Activated CD4-positive, alpha-beta T cell treated with anti-CD3 and anti-CD28 coated beads, Interleukin-2, amount 50 U/mL, for 16 hours (primary cell): ENCODE results near the gene COL13A1.
A peak's percentile ranks its signal among the peaks of the same experiment; 100 is the strongest.

Experiments used
- DNase-seq: peaks from one replicate; pipeline ENCODE4 v3.0.0-alpha.2; 2020

The COL13A1 gene

DNA sequence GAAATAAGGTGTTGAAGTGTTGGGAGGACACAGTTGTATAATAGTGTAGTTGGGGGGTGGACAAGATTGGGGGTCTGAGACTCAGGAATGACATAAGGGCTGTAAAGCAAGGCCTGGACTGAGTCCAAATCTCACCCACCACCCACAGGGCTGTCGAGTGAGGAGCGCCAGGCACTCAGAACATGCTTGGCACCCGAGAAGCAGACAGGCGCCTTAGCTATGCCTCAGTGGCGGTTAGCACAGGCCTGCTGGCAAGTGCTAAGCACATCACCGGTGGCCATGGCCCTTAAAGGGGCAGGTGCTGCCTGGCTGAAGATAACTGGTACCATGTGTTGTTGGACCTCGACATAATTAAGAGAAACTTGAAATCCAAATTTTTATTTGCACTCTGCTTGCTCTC lies 90.7 kb downstream of the COL13A1 start:
- DNase-seq = no peak

DNA sequence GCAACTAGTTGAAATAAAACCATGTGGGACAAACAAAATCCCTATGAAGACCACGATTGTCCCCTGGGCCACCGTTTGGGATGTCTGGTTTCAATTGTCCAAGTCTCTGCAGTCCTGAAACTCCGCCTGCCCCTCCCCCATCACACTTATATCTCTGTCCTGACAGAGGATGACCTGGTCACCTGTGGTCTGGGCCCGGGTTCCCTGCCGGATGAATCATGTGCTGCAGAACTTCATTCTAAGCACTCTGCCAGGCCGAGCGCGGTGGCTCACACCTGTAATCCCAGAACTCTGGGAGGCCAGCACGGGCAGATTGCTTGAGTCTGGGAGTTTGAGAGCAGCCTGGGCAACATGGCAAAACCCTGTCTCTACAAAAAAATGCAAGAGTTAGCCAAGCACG lies 91.1 kb downstream of the COL13A1 start:
- DNase-seq = no peak

DNA sequence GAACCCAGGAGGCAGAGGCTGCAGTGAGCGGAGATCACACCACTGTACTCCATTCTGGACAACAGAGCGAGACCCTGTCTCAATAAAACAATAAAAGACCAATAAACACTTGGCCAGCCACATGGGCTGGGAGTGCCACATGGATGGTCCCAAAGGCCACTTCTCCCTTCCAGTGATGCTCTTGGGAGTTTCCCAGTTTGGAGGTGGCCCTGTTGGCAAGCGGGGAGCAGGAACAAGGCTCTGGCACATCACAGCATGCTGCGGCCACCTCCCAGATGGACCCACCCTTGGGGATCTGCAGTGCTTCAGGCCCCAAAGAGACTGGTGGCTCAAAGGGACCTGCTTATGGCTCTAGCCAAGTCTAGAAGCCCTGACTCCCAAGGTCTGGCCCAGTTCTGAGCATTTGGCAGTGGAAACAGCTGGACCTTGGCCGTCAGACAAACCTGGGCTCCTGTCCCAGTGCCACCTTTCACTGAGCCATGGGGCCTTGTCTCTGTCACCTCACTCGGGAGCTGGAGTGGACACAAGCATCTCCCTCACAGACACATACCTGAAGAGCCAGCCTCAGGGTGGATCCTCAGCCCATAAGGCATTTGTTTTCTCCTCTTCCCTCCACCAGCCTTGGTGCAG lies 91.7 kb downstream of the COL13A1 start:
- DNase-seq = no peak

DNA sequence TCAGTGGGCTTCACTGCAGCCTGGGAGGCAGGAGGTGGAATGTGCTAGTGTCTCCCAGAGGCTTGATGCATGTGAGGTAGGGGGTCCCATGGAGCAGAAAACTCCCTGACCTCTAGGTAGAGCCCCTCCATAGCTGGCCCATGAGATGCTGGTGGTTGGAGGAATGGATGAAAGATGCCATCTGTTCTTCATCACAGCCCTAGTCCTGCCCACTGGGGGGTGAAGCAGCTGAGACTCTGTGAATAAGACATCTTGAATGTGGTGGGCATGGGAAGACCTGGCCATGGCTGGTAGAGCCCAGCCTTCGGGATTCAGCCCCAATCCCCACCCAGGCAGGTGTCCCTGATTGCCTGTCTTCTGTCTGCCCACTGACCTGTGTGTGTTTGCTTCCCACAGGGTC lies 92.5 kb downstream of the COL13A1 start:
- no peak for DNase-seq

DNA sequence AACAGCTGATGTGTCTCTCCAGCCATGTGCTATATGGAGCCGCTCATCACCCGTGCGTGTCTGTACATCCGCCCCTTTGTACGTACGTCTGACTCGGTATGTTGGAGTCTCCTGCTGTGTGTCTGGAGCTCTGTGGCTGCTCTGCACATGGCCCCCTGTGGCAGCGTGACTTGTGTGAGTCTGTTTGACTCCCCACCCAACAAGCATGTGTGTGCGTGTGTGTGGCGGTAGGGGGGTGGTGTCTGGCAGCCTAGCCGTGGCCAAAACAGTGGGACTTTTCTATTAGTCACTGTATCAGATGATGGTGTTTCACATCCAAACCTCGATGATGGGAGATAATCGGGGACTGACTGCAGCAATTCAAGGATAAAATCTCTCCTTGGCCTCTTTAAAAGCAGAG lies 94.1 kb downstream of the COL13A1 start:
- DNase-seq = no peak

DNA sequence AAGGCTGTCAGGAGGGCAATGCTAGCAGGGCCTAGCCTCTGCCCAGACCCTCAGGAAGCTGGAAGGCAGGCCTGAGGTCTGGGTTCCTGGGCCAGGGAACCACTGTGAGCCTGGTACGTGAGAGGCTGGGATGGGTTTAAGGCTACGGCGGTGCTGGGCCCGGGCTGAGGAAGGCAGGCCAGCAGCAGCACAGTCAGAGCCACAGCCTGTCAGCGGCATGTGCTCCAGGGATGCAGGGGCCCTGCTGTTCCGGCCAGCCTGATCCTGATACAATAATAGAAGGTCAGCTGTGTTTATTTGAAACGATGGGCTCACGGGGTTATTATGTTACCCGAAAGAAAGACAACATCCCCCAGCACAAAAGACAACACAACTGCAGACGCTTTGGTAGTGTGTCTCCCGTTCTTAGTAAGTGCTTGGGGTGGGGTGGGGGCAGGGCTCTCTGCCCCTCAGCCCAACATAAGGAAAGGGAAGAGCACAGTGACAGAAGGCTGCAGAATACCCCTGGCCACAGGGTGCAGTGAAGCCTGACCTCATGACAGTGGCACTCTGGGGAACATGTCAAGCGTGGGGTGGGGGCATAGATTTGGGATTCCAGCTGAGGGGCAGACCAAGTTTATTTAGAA lies 95.0 kb downstream of the COL13A1 start:
- DNase-seq = no peak

DNA sequence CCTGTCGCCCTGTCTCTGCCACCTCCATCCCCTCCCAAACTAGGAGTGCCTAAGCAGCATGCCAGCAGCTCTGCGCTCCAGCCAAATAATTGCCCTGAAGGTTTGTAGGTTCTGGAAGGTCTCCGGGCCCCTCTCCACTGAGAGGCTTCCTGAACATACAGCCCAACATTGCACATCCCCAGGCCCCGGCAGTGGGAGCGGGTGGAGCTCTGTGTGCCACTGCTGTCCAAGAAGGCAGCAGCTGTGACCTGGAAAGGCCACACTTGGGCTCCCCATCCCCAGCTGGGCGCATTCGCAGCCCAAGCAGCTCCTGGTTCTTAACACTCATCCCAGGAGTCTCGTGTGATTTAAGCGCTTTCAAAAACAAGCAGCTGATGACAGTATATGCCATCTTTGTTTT lies 95.7 kb downstream of the COL13A1 start:
- no peak for DNase-seq

DNA sequence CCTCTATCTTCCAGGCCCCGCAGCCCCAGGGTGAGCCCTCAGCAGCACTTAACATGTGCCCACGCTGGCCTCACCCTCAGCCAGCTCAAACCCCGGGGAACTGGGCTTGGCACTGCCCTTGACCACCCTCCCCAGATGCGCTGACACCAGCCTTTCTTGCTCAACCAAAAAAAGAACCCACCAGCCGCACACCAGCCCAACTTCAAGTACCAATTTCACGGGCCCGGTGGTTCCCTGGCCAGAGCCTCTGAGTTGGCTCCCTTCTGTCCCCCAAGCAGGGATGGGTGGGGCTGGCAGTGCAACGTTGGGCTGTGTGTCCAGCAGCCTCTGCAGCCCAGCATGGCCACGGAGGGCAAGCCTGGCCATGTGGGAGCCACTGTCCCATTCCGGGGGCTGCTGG lies 96.3 kb downstream of the COL13A1 start:
- no peak for DNase-seq

DNA sequence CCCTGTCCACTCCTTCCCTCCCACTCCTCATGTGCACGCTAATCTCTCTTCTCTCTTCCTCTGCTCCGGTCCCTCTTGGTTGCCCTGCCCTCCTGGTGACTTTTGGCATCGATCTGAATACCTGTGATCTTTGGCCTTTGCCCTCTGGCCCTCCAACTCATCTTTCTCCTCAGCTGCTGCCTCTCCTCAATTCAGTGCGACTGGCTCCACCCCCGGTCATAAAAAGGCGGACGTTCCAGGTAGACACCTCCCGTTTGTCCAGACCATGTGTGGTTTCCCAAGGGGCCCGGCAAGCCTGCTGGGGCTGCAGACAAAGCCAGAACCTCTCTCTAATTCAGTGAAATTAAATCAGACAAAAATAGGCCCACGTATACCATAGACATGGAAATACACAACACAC lies 96.8 kb downstream of the COL13A1 start:
- DNase-seq = no peak

DNA sequence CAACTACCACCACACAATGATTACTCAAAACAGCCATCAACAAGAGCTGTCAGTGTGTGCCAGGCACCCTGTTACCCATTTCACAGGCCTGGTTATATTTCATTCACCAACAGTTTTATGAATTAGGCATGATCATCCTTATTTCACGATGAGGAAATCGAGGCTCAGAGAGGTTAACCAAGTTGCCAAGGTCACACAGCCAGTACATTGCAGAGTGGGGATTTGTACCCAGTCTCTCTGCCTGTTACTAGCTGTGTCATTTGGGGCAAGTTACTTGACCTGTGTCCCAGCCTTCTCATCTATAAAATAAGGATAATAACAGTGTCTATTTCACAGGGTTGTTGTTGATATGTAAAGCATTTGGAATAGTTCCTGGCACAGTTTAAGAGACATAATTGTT lies 97.2 kb downstream of the COL13A1 start:
- DNase-seq = no peak

DNA sequence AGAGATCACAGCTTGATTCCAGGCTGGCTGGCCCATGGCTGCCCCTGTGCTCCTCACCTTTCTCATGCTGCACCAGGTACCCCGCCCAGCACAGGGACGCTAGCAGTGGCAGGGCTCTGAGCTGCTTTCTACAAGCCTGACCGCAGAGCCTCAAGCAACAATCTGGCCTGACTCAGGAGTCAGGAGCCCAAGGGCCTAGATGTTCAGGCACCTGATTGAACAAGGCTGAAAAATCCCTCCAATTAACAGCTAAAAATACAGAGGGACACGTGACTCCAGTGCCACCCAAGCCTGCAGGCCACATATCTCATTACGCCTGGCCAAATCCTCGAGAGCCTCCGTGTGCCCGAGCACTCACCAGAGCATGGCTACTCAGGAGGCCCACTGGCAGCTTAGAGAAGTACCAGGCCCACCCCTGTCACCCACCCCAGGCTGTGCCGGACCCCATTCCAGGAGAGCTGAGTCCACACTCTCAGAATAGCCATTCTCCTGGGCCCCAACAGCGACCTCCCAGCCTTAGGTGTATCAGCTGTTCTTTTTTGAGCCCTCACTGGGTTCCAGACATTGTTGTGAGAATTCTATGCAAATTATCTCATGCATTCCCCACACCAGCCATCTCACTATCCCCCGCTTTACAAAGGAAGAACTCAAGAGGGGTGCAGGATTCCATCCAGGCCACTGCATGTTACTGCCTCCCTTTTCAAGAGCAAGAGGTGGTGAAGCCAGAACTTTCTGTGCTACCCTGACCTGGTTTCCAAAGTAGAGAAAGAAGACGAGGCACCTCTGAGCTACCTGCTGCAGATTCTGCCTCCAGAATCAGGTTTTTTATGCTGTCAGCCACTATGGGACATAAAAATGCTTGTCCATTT lies 98.3 kb downstream of the COL13A1 start:
- no peak for DNase-seq

DNA sequence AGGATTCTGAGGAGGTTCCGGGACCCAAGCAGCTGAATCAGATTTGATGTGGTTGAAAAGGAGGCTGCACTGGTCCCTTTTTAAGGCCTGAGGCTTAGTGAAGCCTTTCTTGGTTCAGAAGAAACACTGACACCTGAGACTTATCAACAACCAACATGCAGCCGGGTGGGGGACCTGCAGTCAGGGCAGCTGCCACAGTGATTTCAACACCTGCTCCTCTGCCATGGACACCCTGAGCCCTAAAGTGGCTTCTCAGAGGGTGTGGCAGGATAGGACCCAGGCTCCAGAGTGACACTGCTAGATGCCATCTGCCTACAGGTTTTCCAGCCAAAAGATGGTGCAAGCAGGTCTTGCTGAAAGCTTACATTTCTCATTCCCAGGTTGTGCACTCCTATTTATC lies 99.3 kb downstream of the COL13A1 start:
- no peak for DNase-seq

DNA sequence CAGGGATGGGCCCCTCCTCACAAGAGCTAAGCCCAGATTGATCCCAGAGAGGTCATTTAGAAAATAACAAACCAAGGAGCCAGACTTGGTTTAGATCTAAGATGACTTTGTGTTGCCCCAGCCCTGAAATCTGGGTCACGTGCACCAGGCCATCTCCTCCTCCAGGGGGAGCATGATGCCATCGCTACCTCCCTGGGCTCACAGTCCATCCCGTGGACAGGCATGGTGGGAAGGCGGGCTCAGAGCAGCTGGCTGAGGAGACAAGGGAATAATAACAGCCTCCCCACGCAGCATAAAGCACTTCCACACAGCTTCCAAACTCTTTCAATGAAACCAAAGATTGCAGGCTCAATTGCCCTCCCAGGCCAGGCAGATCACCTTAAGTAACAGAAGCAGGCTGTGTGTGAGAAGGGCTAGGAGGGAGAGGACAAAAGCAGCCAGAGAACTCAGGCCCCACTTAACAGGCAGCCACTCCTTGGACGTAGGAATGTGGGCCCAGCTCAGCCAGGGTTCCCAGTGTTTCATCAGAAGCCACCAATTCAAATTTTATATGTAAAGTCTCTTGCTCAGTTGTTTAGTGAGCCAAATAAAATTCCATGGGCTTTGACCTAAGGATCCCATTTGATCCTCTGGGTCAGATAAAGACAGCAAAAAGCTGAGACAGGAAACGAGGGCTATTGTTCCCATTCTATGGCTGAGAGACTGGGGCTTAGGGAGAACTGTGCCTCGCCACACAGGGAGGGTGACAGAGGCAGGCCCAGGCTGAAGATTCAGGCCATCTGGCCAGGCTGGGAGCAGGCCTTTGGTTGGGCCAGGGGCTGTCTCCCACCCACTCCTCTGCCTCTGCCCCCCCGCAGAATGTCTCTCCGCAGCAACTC lies 100.2 kb downstream of the COL13A1 start:
- peak; percentile 24 for DNase-seq

DNA sequence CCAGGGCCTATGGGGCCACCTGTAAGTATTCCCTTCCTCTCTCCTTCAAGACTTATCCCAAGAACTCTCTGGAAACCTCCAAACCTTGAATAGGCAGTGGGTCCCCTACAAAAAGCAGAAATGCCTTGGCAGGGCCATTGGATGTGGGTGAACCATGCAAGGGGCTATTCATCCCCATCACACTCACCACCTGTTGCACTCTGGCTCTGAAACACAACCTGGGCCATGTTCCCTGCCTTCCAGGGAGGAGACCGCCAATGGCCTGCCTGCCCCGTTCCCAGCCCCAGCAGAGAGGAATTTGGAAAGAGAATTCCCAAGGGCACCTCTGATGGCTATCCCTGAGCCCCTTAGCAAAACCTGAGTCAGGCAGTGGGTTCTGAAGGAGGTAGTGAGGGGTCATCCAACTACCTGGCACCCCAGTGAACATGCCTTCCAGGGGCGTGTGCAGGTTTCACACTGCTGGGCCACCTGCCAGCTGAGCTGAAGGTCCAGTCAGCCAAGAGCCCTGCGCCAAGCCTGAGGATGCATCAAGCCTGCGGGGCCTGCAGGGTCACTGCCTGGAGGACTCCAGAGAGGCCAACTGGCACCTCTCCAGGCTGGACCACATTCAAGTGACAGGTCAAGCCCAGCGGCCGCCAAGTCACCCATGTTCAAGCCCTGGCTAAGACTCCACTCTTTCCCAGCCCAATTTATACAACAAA lies 101.3 kb downstream of the COL13A1 start:
- no peak for DNase-seq

DNA sequence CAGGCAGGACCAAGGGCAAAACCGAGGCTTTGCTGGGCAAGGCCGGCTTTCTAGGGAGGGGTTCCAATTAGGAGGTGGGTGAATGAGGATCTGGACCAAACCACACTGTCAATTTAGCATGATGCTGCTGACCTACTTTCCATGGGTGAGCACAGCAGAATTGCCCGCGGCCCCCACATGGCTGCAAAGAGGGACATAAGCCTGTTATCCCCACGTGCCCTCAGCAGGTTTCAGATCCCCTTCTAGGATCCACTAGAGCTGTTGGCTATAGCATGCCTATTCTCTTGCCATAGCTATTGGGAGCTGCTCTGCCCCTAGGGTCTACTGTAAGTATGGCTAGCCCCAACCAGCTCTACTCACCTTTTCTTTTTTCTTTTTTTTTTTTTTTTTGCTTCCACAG lies 102.8 kb downstream of the COL13A1 start:
- DNase-seq = no peak

DNA sequence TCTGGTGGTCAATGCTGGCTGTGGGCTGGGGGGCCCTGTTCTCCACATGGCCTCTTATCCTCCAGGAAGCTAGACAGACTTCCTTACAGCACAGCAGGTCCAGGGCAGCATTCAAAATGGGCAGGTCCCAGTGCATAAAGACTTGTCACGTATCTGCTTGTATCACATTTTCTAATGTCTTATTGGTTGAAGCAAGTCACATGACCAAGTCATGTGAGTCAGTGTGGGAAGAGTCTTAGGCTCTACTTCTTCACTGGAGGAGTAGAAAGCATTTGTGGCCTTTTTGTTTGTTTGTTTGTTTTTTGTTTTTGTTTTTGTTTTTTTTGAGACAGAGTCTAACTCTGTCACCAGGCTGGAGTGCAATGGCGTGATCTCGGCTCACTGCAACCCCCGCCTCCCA lies 104.7 kb downstream of the COL13A1 start:
- DNase-seq = no peak

DNA sequence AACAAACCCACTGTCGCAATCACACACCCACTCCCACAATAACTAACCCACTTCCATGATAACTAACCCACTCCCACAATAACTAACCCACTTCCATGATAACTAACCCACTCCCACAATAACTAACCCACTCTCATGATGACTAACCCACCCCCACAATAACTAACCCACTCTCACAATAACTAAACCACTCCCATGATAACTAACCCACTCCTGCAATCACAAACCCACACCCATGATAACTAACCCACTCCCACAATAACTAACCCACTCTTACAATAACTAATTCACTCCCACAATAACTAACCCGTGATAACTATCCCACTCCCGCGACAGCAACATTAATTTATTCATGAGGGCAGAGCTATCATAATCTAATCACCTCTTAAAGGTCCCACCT lies 105.8 kb downstream of the COL13A1 start:
- no peak for DNase-seq

DNA sequence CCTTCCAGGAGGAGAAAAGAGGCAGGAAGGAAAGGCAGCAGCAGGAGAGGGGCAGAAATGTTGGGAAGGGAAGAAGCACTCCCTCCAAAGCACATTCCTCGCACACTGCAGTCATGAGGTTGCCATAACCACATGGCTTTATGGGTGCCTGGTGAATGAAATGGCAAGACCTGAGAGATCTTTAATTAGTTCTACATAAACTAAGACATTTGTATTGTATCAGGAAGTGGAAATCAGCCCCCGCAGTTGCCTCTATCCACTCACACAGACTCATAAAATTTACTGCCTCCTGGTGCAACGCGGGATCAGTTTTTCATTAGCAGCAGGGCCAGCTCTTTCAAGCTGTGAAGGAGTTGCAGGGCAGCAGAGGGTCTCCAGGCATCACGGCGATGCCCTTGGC lies 106.4 kb downstream of the COL13A1 start:
- no peak for DNase-seq

DNA sequence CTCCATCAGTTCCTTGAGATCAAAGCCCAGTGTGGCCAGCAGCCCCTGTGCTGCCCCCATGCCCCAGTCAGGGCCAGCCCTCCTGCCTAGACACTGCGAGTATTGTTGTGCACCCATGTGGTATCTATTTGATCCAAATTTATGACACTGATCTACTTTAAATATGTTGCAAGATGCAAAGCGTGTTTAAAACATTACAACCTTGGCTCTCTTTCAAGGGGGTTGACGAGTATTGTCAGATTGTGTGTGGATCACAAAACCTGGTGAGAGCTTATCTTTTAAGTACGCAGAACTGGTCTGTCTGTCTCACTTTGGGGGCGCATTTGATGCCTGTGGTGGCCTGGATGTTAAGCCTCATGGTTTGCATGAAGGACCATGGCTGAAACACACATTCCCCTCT lies 108.9 kb downstream of the COL13A1 start:
- no peak for DNase-seq

DNA sequence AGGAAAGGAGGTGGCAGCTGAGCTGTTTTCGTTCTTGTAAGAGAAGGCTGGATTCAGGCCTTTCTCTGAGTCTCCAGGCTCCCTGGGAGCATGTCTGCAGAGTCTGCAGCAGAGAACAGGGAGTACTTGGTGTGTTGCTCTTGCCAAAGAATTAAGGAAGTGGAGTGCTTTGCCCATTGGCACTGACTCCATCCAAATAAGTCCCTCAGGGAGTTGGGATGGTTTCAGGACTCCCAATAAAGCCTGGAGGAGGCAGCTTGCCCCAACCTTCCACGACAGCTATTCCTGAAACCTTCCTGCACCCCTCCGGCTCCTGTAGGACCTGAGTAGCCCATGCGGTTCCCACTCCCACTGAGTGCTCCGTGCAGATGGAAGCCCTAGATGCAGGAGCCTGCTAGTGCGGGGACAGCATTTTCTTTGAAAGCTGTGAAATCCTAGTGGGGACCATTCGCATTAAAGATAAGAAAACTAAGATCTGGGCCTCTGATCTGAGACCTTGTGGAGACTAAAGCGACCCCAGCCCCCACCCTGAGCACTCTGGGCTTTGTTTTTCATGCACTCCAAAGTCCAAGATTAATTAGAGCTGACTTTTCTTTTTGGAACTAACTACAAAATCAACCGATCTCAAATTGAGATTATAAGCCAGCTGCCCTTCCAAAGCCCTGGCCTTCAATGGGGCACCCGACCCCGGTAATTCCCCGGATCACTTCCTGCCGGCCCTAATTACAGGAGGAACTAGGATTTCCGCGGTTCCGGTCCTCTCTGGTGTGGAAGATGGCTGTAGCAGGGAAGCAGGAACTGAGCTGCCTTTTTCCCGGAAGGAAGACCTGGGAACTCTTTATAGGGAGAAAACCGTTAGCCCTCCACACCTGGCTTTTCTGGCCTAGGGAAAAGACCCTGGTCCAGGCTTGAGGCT lies 110.2 kb downstream of the COL13A1 start:
- no peak for DNase-seq

DNA sequence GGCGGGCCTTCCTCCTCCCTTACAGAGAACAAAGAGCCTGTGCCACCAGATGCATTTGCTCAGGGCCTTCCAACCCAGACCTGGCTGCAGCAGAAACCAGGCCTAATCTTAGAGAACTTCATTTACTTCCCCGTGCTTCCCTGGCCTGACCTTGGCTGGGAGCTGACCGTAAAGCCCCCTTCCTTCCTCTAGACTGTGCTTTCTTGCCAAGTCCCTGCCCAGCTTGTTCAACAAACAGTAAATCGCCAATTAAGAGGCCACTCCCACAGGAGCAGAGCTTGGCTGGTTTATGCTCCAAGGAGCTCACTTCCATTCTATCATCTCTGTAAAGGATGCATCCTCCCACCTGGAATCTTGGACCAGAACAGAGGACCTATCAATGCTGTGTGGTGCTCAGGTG lies 110.9 kb downstream of the COL13A1 start:
- no peak for DNase-seq
